GM23248 (cell line): ENCODE measurements around the gene G6PC3. TPM values are rescaled to one million over a fixed set of nuclear protein-coding genes. Genes with fewer than 3 reads are reported as not detected.
A peak's percentile ranks its signal among the peaks of the same experiment; 100 is the strongest.
"Not testable (repeated sequence)": the region's sequence is repeated elsewhere in the genome, so short reads cannot be mapped to it uniquely, and the experiment has no call there.

ENCODE experiments used
- DNase-seq: peaks from one replicate; pipeline ENCODE4 v3.0.0-alpha.2; 2015
- H2AFZ ChIP-seq: fragments of 200-600 bp; sonication (generic); 2 replicates; pipeline ENCODE4 v1.6.1; 2016; ENCODE audit warnings: antibody characterized with exemption
- H3F3A ChIP-seq: fragments of 200-600 bp; sonication (generic); 2 replicates; pipeline ENCODE4 v1.6.1; 2016; ENCODE audit warnings: mild to moderate bottlenecking, antibody characterized with exemption, mixed run types; ENCODE audit not compliant: insufficient read depth
- H3K27ac ChIP-seq: fragments of 200-600 bp; sonication (generic); 2 replicates; pipeline ENCODE4 v1.5.1; 2016; ENCODE audit warnings: mild to moderate bottlenecking
- H3K27me3 ChIP-seq: fragments of 200-600 bp; sonication (generic); replicated peaks from 2 replicates; pipeline ENCODE4 v1.6.1; 2016; ENCODE audit warnings: mild to moderate bottlenecking; ENCODE audit not compliant: insufficient read depth
- H3K36me3 ChIP-seq: fragments of 200-600 bp; sonication (generic); 2 replicates; pipeline ENCODE4 v1.6.1; 2016; ENCODE audit warnings: low read depth, mild to moderate bottlenecking
- H3K4me1 ChIP-seq: fragments of 200-600 bp; sonication (generic); 2 replicates; pipeline ENCODE4 v1.6.1; 2016; ENCODE audit warnings: mild to moderate bottlenecking; ENCODE audit not compliant: insufficient read depth
- H3K4me2 ChIP-seq: fragments of 200-600 bp; sonication (generic); one replicate; pipeline ENCODE4 v1.6.1; 2016; ENCODE audit warnings: mild to moderate bottlenecking; ENCODE audit not compliant: unreplicated experiment
- H3K4me3 ChIP-seq: fragments of 200-600 bp; sonication (generic); 2 replicates; pipeline ENCODE4 v1.5.1; 2016; ENCODE audit warnings: mild to moderate bottlenecking
- H3K79me2 ChIP-seq: fragments of 200-600 bp; sonication (generic); 2 replicates; pipeline ENCODE4 v1.6.1; 2016; ENCODE audit warnings: mild to moderate bottlenecking; ENCODE audit not compliant: insufficient read depth
- H3K9ac ChIP-seq: fragments of 200-600 bp; sonication (generic); 2 replicates; pipeline ENCODE4 v1.6.1; 2016; ENCODE audit warnings: mild to moderate bottlenecking
- H3K9me2 ChIP-seq: fragments of 200-600 bp; sonication (generic); 2 replicates; pipeline ENCODE4 v1.6.1; 2016; ENCODE audit warnings: mixed run types, mild to moderate bottlenecking, moderate library complexity; ENCODE audit not compliant: insufficient read depth
- H3K9me3 ChIP-seq: fragments of 200-600 bp; sonication (generic); one replicate; pipeline ENCODE4 v1.6.1; 2017; ENCODE audit warnings: low read depth
- H4K20me1 ChIP-seq: fragments of 200-600 bp; sonication (generic); 2 replicates; pipeline ENCODE4 v1.6.0; 2016; ENCODE audit not compliant: insufficient read depth
- EZH2 ChIP-seq: fragments of 200-600 bp; sonication (generic); IDR thresholded peaks from 2 replicates; pipeline ENCODE4 v1.6.1; 2018; ENCODE audit warnings: antibody characterized with exemption, mild to moderate bottlenecking; ENCODE audit not compliant: insufficient read depth, poor library complexity, severe bottlenecking
- EZH2phosphoT487 ChIP-seq: fragments of 200-600 bp; sonication (generic); IDR thresholded peaks from 2 replicates; pipeline ENCODE4 v1.6.1; 2018; ENCODE audit warnings: antibody characterized with exemption, moderate library complexity, mild to moderate bottlenecking, low read depth; ENCODE audit not compliant: insufficient read depth
- WGBS, 2 experiments: methylation state at CpG; one replicate each; pipeline ENCODE4 v1.1.6; 2015 to 2017; ENCODE audit warnings: low lambda C conversion rate in 2 of 2, low coverage in 1 of 2; ENCODE audit errors: missing lambda C conversion rate in 2 of 2; 5-methylcytosine and 5-hydroxymethylcytosine counted together
- in situ Hi-C: fragments of 300-500 bp; cut with MboI; formaldehyde crosslinking; loops from 2 replicates; pipeline ENCODE4 v1.15.0; 2020
- polyA plus RNA-seq: library from polyadenylated mRNA; unstranded; fragments of >200 nt; fragmentation: Nextera tagmentation; extraction: Ambion mirVana; gene quantifications from 2 replicates; pipeline ENCODE4 v1.2.1, GENCODE V29; 2016
- total RNA-seq: library from RNA; depleted of rRNA; stranded (reverse); fragments of >200 nt; shearing (Covaris generic); gene quantifications from 2 replicates; pipeline ENCODE4 v1.2.3, GENCODE V29; 2014; rRNA removed

G6PC3 gene
- 57.4 and 68.5 TPM in 2 replicates for total RNA-seq
- polyA plus RNA-seq: 121 and 128 TPM in 2 replicates

- Histone ChIP-seq H3K36me3 (0 out of 2 replicates have a peak, but pooled peaks cover 4% of the 10 kb centered on the region), H3K4me3 (peak within 1 kb of the TSS; percentile 82), H2AFZ (peak within 1 kb of the TSS; percentile 82), H3K9me3 (no peaks in the 10 kb centered on the region), H3K27ac (peak within 1 kb of the TSS; percentile 95), H3K79me2 (peaks cover 62% of the 10 kb centered on the region), H3K9ac (peak within 1 kb of the TSS; percentile 90), H4K20me1 (no peaks in the 10 kb centered on the region), H3F3A (peaks cover 39% of the 10 kb centered on the region), H3K4me2 (peak within 1 kb of the TSS; percentile 88), H3K4me1 (peaks cover 25% of the 10 kb centered on the region), H3K9me2 (no peaks in the 10 kb centered on the region), H3K27me3 (no peaks in the 10 kb centered on the region)
- peak; percentile 99 for DNase-seq
- TF ChIP-seq EZH2phosphoT487 (no peak), EZH2 (no peak)
- WGBS, 2 experiments: 1% methylated on average over 41 to 53 of the region's 53 CpGs
- in situ Hi-C loops: no loop called here
These were observed at the start of gene G6PC3 for GRCh38 chr17:44070455-44071197. Gene G6PC3, plus strand, starts transcription at chr17:44070735. Its CDS starts 231 bp downstream, at chr17:44070966.

GRCh38 chr17:44021227-44021626, 49.3 kb upstream of the G6PC3 start:
- peaks cover 23% of the 10 kb centered on the region for H3F3A ChIP-seq
- H3K9ac ChIP-seq, DNase-seq, H3K36me3 ChIP-seq, H2AFZ ChIP-seq, H3K27ac ChIP-seq, H3K9me3 ChIP-seq, H3K9me2 ChIP-seq, H3K4me2 ChIP-seq, H3K4me3 ChIP-seq, H3K27me3 ChIP-seq, in situ Hi-C loops, H3K4me1 ChIP-seq, H4K20me1 ChIP-seq, H3K79me2 ChIP-seq: not testable (repeated sequence)
- whole genome bisulfite sequencing, 2 experiments: 98 to 99% methylated on average over 7 of the region's 7 CpGs

GRCh38 chr17:44022246-44022645, 48.3 kb upstream of the G6PC3 start:
- H4K20me1 ChIP-seq: no peaks in the 10 kb centered on the region
- H3K9me2 ChIP-seq: no peaks in the 10 kb centered on the region
- H3K4me1 ChIP-seq: no peaks in the 10 kb centered on the region
- H3F3A ChIP-seq: peaks cover 23% of the 10 kb centered on the region
- H3K36me3 ChIP-seq: no peaks in the 10 kb centered on the region; the same call in 1 of the 2 replicates
- H3K4me2 ChIP-seq: no peak overlapping the region
- no peaks in the 10 kb centered on the region for H3K27me3 ChIP-seq
- no peak overlapping the region for H3K4me3 ChIP-seq
- no peak overlapping the region for H2AFZ ChIP-seq
- TF ChIP-seq EZH2phosphoT487: no peak
- no peak for TF ChIP-seq EZH2
- no peak overlapping the region for H3K27ac ChIP-seq
- H3K9ac ChIP-seq: no peak overlapping the region
- WGBS, 2 experiments: 95 to 97% methylated on average over 2 of the region's 2 CpGs
- in situ Hi-C loops: no loop called here
- peaks cover 4% of the 10 kb centered on the region; the same call in 1 of the 2 replicates for H3K79me2 ChIP-seq
- H3K9me3 ChIP-seq: no peaks in the 10 kb centered on the region
- no peak for DNase-seq

- no peak overlapping the region for H3K9ac ChIP-seq
- H4K20me1 ChIP-seq: no peaks in the 10 kb centered on the region
- no peaks in the 10 kb centered on the region for H3K4me1 ChIP-seq
- peaks cover 11% of the 10 kb centered on the region; the same call in 1 of the 2 replicates for H3K36me3 ChIP-seq
- H3K9me2 ChIP-seq: no peaks in the 10 kb centered on the region
- WGBS, 2 experiments: 93 to 96% methylated on average over 22 of the region's 22 CpGs
- no peak overlapping the region for H3K4me3 ChIP-seq
- TF ChIP-seq EZH2 (no peak), EZH2phosphoT487 (no peak)
- H3K27me3 ChIP-seq: no peaks in the 10 kb centered on the region
- DNase-seq: no peak
- in situ Hi-C loops: no loop called here
- H3K79me2 ChIP-seq: peaks cover 4% of the 10 kb centered on the region; the same call in 1 of the 2 replicates
- H3F3A ChIP-seq: peaks cover 23% of the 10 kb centered on the region
- H3K4me2 ChIP-seq: no peak overlapping the region
- H2AFZ ChIP-seq: no peak overlapping the region
- no peaks in the 10 kb centered on the region for H3K9me3 ChIP-seq
- no peak overlapping the region for H3K27ac ChIP-seq
These were observed 46.8 kb upstream of the G6PC3 start for GRCh38 chr17:44023545-44024270.
